ENCODE measurements around the gene KCNIP4.

The KCNIP4 gene

DNA sequence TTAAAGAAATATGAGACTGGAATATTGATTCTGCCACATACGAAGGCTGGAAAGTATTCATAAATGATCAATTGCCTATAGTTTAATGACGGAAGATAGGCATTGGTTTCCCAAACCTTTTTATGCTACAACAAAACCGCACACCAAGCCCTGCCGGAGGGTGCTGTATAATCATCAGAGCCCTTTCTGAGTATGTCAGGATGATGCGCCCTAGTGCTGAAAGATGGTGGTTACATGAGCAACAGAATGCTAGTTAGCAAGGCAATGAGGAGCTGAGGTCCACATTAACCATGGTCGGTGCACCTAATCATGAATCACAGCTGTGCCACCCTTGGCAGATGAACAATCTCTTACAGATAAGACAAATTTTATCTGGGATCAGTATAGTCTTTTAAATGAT is 757.3 kb downstream of the KCNIP4 start:
- Histone ChIP-seq H3K79me2 (no peaks in the 10 kb centered on the region), H3K9ac (no peak overlapping the region), H3K9me3 (ENCODE audit: control insufficient read depth, low read length) (no peaks in the 10 kb centered on the region), H3K36me3 (ENCODE audit: control insufficient read depth, insufficient read depth, low read length) (no peaks in the 10 kb centered on the region), H3K27me3 (ENCODE audit: control insufficient read depth, insufficient read depth, low read length) (no peaks in the 10 kb centered on the region), H3K4me3 (ENCODE audit: low read depth, low read length) (no peak overlapping the region), H2AFZ (no peak overlapping the region), H3K4me1 (no peaks in the 10 kb centered on the region), H3K4me2 (ENCODE audit: low read length) (no peak overlapping the region), H3K27ac (no peak overlapping the region)
- TF ChIP-seq CTCF (IDR thresholded peaks at IDR 0.05) = no peak

DNA sequence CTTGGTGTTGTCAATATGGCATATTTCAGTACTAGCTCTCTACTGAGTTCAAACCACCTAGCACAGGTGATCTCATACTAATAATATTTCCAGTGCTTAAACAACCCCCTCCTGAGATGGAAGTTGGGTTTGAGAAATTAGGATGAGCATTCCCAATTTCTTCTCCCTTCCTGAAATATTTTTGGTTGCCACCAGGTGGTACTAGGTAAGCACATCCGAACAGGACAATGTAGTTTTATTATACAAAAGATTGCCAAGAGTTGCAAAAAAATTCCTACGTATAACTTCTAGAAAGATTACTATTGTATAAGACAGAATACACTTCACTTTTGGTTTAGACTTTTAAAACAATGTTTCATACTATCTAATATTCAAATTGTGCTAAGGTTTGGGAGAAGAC is 763.8 kb downstream of the KCNIP4 start:
- Histone ChIP-seq H3K4me2 (ENCODE audit: low read length) (no peak overlapping the region), H3K9me3 (ENCODE audit: control insufficient read depth, low read length) (no peaks in the 10 kb centered on the region)
- no peak for TF ChIP-seq CTCF (IDR thresholded peaks at IDR 0.05)

GRCh38 chr4:21181716-21182115 is 766.9 kb downstream of the KCNIP4 start:
- H3K27ac ChIP-seq = no peak overlapping the region
- H3K27me3 ChIP-seq (ENCODE audit: control insufficient read depth, insufficient read depth, low read length) = no peaks in the 10 kb centered on the region
- no peaks in the 10 kb centered on the region for H3K36me3 ChIP-seq (ENCODE audit: control insufficient read depth, insufficient read depth, low read length)
- no peak overlapping the region for H3K9ac ChIP-seq
- H3K9me3 ChIP-seq (ENCODE audit: control insufficient read depth, low read length) = no peaks in the 10 kb centered on the region
- H3K4me2 ChIP-seq (ENCODE audit: low read length) = no peak overlapping the region
- no peak overlapping the region for H3K4me3 ChIP-seq (ENCODE audit: low read depth, low read length)
- no peak for TF ChIP-seq CTCF (IDR thresholded peaks at IDR 0.05)
- H3K4me1 ChIP-seq = no peaks in the 10 kb centered on the region
- H2AFZ ChIP-seq = no peak overlapping the region
- H3K79me2 ChIP-seq = no peaks in the 10 kb centered on the region

More for the DNA sequence above, 763.8 kb downstream of the KCNIP4 start:
- Histone ChIP-seq H3K4me3 (ENCODE audit: low read depth, low read length) (no peak overlapping the region), H3K9ac (no peak overlapping the region), H3K27me3 (ENCODE audit: control insufficient read depth, insufficient read depth, low read length) (no peaks in the 10 kb centered on the region), H3K36me3 (ENCODE audit: control insufficient read depth, insufficient read depth, low read length) (no peaks in the 10 kb centered on the region), H3K27ac (no peak overlapping the region), H3K4me1 (no peaks in the 10 kb centered on the region), H3K79me2 (no peaks in the 10 kb centered on the region), H2AFZ (no peak overlapping the region)

DNA sequence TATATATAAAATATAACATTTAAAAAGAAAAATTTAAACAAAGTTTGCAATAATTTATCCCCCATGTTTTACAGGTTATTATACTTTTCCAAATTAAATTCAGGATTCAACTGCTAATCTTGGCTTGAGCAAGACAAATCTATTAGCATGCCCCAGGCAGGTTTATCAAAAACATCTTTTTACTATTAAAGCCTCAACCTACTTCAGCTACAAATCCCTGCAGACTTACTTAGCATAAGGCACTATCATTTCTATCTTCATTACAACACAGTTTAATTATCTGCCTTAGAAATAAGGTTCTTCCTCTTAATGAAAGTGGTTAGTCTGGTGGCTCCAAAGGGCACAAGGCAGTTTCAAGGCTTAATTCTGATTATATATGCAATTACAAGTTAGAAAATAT is 770.7 kb downstream of the KCNIP4 start:
- Histone ChIP-seq H3K79me2 (no peaks in the 10 kb centered on the region), H3K4me1 (no peaks in the 10 kb centered on the region), H3K27ac (no peak overlapping the region), H3K36me3 (ENCODE audit: control insufficient read depth, insufficient read depth, low read length) (no peaks in the 10 kb centered on the region), H3K27me3 (ENCODE audit: control insufficient read depth, insufficient read depth, low read length) (no peaks in the 10 kb centered on the region), H2AFZ (no peak overlapping the region), H3K4me2 (ENCODE audit: low read length) (no peak overlapping the region), H3K4me3 (ENCODE audit: low read depth, low read length) (no peak overlapping the region), H3K9ac (no peak overlapping the region), H3K9me3 (ENCODE audit: control insufficient read depth, low read length) (no peaks in the 10 kb centered on the region)
- no peak for TF ChIP-seq CTCF (IDR thresholded peaks at IDR 0.05)

- no peak overlapping the region for H3K9ac ChIP-seq
- no peaks in the 10 kb centered on the region for H3K27me3 ChIP-seq (ENCODE audit: control insufficient read depth, insufficient read depth, low read length)
- H3K4me1 ChIP-seq = no peaks in the 10 kb centered on the region
- no peaks in the 10 kb centered on the region for H3K79me2 ChIP-seq
- H3K27ac ChIP-seq = no peak overlapping the region
- H3K36me3 ChIP-seq (ENCODE audit: control insufficient read depth, insufficient read depth, low read length) = no peaks in the 10 kb centered on the region
- H3K9me3 ChIP-seq (ENCODE audit: control insufficient read depth, low read length) = no peaks in the 10 kb centered on the region
- no peak overlapping the region for H2AFZ ChIP-seq
- no peak for TF ChIP-seq CTCF (IDR thresholded peaks at IDR 0.05)
- H3K4me2 ChIP-seq (ENCODE audit: low read length) = no peak overlapping the region
- H3K4me3 ChIP-seq (ENCODE audit: low read depth, low read length) = no peak overlapping the region
These were observed 771.5 kb downstream of the KCNIP4 start for GRCh38 chr4:21177092-21177491.

Data from parathyroid adenoma (tissue), 2 donors.